CD8-positive, alpha-beta memory T cell (primary cell): ENCODE data around the gene NGB. TPM values are rescaled to one million over a fixed set of nuclear protein-coding genes. Genes with fewer than 3 reads are reported as not detected.

Source experiments
- polyA plus RNA-seq: library from polyadenylated mRNA; unstranded; fragments of 300-500 nt; fragmentation: Illumina TruSeq; gene quantifications from one replicate; pipeline ENCODE4 v1.2.3, GENCODE V29; 2021
- total RNA-seq, 2 experiments: library from RNA; stranded (reverse); gene quantifications; one replicate each; pipeline ENCODE4 v1.2.3, GENCODE V29; 2021

Gene NGB
- total and polyA plus RNA-seq, 3 experiments from 2014 or later = not detected

Other genes starting within 250 kb of the NGB start
- 10 to 100 TPM; 25.6 to 27.2 TPM for gene IRF2BPL, start 242.5 kb downstream of the NGB start, total RNA-seq
- 3.7 TPM for gene IRF2BPL, start 242.5 kb downstream of the NGB start, polyA plus RNA-seq
- 10 to 100 TPM; 10.5 to 12.7 TPM for gene CIPC, start 172.9 kb downstream of the NGB start, total RNA-seq
- 6.2 TPM for gene CIPC, start 172.9 kb downstream of the NGB start, polyA plus RNA-seq
- not detected for gene ZDHHC22, start 129.4 kb downstream of the NGB start, total RNA-seq
- gene ZDHHC22, start 129.4 kb downstream of the NGB start, polyA plus RNA-seq = not detected
- under 1 TPM; 0.64 to 0.68 TPM for gene TMEM63C, start 89.4 kb downstream of the NGB start, total RNA-seq
- 0.28 TPM for gene TMEM63C, start 89.4 kb downstream of the NGB start, polyA plus RNA-seq
- 10 to 100 TPM; 19.0 to 21.6 TPM for gene POMT2, start 49.7 kb upstream of the NGB start, total RNA-seq
- 1.7 TPM for gene POMT2, start 49.7 kb upstream of the NGB start, polyA plus RNA-seq
- 10 to 100 TPM; 16.8 to 20.1 TPM for gene GSTZ1, start 49.8 kb upstream of the NGB start, total RNA-seq
- gene GSTZ1, start 49.8 kb upstream of the NGB start, polyA plus RNA-seq = 5.4 TPM
- gene TMED8, start 105.9 kb upstream of the NGB start, total RNA-seq = 10 to 100 TPM; 20.9 to 22.2 TPM
- gene TMED8, start 105.9 kb upstream of the NGB start, polyA plus RNA-seq = 3.2 TPM
- 1 to 10 TPM in 1 of 2 experiments, under 1 TPM in 1; 0.83 to 1.0 TPM for gene SAMD15, start 106.2 kb upstream of the NGB start, total RNA-seq
- 0.08 TPM for gene SAMD15, start 106.2 kb upstream of the NGB start, polyA plus RNA-seq
- under 1 TPM; 0.40 to 0.42 TPM for gene NOXRED1, start 152.3 kb upstream of the NGB start, total RNA-seq
- gene NOXRED1, start 152.3 kb upstream of the NGB start, polyA plus RNA-seq = not detected
- 10 to 100 TPM; 18.7 to 19.6 TPM for gene VIPAS39, start 186.4 kb upstream of the NGB start, total RNA-seq
- 9.8 TPM for gene VIPAS39, start 186.4 kb upstream of the NGB start, polyA plus RNA-seq
- gene AHSA1, start 186.9 kb upstream of the NGB start, total RNA-seq = 100 to 1,000 TPM; 307 to 324 TPM
- 134 TPM for gene AHSA1, start 186.9 kb upstream of the NGB start, polyA plus RNA-seq
- not detected for gene ISM2, start 227.6 kb upstream of the NGB start, total RNA-seq
- not detected for gene ISM2, start 227.6 kb upstream of the NGB start, polyA plus RNA-seq